PC-3 (cell line): ENCODE measurements around the gene ZNF879.

Experiments used
- EZH2phosphoT487 ChIP-seq: fragments of 300-600 bp; sonication (generic); IDR thresholded peaks from 2 replicates; pipeline ENCODE4 v1.6.1; 2018; ENCODE audit warnings: mild to moderate bottlenecking, antibody characterized with exemption, low read length, borderline replicate concordance
- TF ChIP-seq, protein P1 (sequence below): fragments of 300-600 bp; sonication (generic); conservative IDR thresholded peaks from 2 replicates; pipeline ENCODE4 v1.5.1; 2017; ENCODE audit warnings: antibody characterized with exemption, low read depth, mild to moderate bottlenecking, low read length

DNA sequence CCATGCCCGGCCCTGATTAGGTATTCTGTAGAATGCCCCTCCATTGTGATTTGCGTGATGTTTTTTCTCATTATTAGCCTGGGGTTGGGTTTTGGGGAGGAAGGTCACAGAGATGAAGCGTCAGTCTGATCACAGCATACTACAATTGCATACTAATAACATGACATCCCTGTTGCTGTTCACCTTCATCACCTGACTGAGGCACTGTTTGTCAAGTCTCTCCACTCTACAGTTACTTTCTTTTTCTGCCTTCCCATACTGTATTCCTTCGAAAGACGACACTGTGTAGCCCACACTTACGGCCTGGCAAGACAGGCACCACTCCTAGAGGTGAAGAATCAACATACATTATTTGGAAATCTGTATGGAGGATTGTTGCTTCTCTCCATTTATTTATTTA lies 42.1 kb downstream of the ZNF879 start:
- TF ChIP-seq EZH2phosphoT487: no peak
- TF ChIP-seq, protein P1, sequence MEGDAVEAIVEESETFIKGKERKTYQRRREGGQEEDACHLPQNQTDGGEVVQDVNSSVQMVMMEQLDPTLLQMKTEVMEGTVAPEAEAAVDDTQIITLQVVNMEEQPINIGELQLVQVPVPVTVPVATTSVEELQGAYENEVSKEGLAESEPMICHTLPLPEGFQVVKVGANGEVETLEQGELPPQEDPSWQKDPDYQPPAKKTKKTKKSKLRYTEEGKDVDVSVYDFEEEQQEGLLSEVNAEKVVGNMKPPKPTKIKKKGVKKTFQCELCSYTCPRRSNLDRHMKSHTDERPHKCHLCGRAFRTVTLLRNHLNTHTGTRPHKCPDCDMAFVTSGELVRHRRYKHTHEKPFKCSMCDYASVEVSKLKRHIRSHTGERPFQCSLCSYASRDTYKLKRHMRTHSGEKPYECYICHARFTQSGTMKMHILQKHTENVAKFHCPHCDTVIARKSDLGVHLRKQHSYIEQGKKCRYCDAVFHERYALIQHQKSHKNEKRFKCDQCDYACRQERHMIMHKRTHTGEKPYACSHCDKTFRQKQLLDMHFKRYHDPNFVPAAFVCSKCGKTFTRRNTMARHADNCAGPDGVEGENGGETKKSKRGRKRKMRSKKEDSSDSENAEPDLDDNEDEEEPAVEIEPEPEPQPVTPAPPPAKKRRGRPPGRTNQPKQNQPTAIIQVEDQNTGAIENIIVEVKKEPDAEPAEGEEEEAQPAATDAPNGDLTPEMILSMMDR: no peak
